ENCODE measurements around the gene MYO9A.

DNA sequence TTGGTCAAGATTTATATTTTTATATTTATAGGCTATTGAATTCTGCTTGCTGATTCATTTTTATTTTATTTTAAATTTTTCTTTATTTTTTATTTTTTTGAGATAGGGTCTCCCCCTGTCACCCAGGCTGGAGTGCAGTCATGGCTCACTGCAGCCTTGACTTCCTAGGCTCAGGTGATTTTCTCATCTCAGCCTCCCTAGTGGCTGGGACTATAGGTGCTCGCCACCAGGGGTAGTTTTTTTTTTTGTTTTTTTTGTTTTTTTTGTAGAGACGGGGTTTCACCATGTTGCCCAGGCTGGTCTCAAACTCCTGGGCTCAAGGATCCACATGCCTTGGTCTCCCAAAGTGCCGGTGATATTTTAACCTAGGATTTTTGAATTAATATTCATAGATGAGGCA is 276.4 kb downstream of the MYO9A start:
- TF ChIP-seq, protein P1, sequence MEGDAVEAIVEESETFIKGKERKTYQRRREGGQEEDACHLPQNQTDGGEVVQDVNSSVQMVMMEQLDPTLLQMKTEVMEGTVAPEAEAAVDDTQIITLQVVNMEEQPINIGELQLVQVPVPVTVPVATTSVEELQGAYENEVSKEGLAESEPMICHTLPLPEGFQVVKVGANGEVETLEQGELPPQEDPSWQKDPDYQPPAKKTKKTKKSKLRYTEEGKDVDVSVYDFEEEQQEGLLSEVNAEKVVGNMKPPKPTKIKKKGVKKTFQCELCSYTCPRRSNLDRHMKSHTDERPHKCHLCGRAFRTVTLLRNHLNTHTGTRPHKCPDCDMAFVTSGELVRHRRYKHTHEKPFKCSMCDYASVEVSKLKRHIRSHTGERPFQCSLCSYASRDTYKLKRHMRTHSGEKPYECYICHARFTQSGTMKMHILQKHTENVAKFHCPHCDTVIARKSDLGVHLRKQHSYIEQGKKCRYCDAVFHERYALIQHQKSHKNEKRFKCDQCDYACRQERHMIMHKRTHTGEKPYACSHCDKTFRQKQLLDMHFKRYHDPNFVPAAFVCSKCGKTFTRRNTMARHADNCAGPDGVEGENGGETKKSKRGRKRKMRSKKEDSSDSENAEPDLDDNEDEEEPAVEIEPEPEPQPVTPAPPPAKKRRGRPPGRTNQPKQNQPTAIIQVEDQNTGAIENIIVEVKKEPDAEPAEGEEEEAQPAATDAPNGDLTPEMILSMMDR (IDR thresholded peaks at IDR 0.05): no peak
- no peak for TF ChIP-seq POLR2A (IDR thresholded peaks at IDR 0.05)
